ENCODE data around the gene AKR1C2.
"Not testable (repeated sequence)": the region's sequence is repeated elsewhere in the genome, so short reads cannot be mapped to it uniquely, and the experiment has no call there.

AKR1C2 gene

DNA sequence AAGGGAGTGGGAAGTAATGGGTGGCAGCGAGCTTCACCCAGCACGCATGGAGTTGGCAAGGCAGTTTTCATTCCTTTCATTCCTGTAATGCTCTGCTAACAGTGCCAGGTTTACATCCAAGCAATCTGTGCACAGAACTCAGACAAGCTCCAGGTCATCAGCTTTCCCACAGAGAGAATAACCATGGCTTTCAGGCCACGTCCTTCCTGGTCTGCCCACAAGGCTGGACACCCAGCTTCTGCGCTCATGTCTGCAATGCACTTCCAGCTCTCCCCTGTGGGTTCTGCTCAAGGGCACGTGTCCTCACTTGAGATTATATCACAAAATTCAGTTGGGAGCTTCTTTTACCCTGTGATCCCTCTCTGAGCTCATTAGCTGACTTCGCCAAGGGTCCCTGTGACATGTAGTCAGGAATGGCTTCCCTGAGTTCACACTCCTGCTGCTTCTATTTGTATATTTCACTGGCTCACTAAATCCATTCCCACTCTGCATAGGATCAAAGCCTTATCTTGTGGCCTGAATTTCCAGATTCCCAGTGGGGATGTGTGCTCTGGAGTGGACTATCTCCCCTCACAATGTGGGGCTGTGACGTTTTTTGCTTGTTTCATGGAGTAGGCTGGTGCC, 18.6 kb downstream of the AKR1C2 start:
- no peak for DNase-seq

DNA sequence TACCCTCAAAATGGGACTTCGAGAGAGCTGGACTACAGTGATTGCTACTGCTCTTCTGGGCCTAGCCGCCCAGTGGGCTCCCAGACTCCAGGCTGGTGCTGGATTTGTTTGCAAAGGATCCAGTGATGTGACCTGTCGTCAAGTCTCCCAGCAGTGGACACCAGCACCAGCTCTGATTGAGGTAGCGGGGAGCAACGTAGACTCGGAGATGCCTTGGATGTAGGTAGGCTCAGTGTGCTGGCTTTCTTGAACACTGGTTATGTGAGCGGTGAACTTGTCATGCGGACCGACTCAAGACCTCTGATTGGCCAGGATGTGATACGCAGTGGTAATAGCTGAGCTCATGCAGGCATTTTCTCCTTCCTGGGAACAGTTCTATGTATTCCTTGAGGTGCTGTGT, 19.4 kb downstream of the AKR1C2 start:
- DNase-seq: no peak

DNA sequence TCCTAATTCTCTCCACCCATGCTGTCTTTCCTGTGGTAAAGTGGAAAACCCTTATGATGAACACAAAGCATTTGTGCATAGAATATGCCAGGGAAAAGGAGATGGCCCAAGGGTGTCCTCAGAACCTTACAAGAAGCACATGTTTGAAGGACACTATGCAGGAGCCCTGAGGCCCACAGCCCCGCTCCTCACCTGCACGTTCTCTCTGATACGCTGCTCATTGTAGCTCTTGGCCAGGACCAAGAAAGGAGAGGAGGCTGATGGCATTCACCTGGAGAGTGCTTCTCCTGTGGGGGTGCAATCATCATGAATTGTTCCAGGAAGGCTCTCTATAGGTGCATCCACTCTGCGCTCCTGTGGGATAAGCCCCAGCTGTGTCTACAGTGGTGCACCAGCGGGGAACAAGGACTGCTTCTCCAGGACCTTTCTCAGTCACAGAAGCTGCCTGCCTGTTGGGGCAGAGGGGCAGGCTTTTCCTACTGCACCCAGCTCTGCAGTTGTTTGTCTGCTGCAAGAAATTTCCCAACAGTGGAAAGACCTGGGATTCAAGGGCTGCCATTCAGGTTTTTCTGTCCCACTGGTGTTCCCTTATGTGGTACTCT, 19.9 kb downstream of the AKR1C2 start:
- no peak for DNase-seq

DNA sequence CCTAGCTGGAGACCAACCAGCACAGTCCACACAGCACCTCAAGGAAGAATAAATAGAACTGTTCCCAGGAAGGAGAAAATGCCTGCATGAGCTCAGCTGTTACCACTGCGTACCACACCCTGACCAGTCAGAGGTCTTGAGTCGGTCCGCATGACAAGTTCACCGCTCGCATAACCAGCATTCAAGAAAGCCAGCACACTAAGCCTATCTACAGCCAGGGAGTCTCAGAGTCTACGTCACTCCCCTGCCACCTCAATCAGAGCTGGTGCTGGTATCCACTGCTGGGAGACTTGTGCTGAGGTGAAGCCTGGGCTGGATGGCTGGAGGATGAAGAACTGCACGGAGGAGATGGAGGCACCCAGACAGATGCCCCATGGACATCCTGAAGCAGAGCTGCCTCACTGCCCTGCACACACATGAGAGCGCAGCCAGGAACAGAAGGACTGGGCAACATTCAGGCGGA, 20.9 kb downstream of the AKR1C2 start:
- no peak for DNase-seq

GRCh38 chr10:4981722-4982471, 21.8 kb downstream of the AKR1C2 start:
- DNase-seq: no peak

DNA sequence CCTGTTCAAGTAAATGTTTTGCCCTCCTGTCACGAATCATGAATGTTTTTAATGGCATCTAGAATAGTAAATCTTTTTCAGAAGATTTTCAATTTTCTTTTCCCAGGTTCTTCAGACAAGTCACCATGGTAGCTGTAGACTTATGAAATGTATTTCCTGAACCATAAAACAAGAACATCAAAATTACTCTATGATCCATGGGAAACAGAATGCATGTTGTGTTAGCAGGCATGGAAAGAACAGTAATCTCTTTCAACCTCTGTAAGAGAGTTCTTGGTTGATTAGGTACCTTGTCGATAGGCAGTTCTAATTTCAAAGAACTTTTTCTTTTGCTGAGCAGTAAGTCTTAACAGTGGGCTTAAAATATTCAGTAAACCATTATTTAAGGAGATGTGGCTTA, 22.9 kb downstream of the AKR1C2 start:
- no peak for DNase-seq

DNA sequence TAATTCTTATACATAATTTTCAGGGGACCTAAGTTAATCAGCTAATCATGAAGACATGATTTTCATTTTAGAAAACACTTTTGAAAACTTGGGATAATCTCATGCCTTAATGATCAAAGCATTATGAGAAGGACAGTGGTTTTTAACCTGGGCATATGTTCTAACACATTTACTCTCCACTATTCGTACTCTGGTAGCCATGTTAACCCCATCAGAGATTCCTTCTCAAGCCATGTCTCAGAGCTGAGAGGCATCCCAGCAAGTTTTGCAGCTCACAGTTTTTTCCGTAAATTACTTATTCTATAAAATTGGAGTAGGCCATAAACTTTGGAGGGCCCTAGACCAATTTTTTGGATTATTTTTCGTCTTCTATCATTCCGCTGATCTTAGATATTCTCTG, 24.8 kb downstream of the AKR1C2 start:
- no peak for DNase-seq

GRCh38 chr10:4977025-4977424, 26.6 kb downstream of the AKR1C2 start:
- DNase-seq: no peak

GRCh38 chr10:4974400-4974799, 29.3 kb downstream of the AKR1C2 start:
- DNase-seq: not testable (repeated sequence)

DNA sequence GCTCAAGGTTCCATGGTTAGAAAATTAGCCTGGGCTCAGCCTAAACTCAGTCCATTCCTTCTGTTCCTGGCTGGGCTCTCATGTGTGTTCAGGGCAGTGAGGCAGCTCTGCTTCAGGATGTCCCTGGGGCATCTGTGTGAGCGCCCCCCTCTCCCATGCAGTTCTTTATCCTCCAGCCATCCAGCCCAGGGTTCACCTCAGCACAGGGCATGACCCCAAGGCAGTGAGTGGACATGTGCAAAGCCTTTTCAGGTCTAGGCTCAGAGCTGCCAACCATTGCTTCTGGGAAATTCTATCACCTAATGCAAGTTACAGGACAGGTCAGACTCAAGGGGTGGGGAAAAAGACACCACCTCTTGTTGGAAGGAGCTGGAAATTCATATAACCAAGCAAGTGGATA, 30.4 kb downstream of the AKR1C2 start:
- DNase-seq: not testable (repeated sequence)

GRCh38 chr10:4972369-4973142, 31.1 kb downstream of the AKR1C2 start:
- not testable (repeated sequence) for DNase-seq

DNA sequence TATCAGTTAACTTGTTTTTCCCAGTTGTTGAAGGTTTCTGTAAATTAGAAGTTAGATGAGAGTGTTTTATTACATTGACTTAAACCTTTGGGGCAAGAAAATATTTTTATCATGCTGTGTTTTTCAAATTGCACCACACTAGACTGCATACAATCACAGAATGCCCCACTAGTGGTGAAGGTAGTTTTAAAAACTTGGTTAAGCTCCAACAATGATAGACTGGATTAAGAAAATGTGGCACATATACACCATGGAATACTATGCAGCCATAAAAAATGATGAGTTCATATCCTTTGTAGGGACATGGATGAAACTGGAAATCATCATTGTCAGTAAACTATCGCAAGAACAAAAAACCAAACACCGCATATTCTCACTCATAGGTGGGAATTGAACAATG, 33.3 kb downstream of the AKR1C2 start:
- DNase-seq: not testable (repeated sequence)

DNA sequence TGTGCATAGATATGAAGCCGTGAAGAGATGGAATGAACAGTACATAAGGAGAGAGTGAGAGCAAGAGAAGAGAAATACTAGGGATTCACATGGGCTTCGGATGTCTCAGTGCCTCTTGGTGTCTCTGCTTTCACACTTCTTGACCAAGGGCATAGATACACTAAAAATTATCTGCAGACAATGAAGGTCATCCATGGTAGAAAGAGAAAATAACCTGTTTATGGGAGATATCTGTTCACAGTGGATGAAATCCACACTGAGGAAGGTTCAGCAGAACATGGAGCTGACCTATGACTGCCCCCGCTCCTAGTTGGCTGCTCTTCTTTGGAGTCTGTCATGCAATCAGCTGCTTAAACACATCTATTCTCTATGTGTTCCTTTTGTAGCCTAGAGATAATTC, 34.4 kb downstream of the AKR1C2 start:
- DNase-seq: not testable (repeated sequence)

- not testable (repeated sequence) for DNase-seq
Observed at GRCh38 chr10:4967189-4967588, 36.5 kb downstream of the AKR1C2 start.

- DNase-seq: not testable (repeated sequence)
Observed at GRCh38 chr10:4965763-4966162, 37.9 kb downstream of the AKR1C2 start.

- DNase-seq: not testable (repeated sequence)
Observed at GRCh38 chr10:4963815-4964154, 39.9 kb downstream of the AKR1C2 start.

DNA sequence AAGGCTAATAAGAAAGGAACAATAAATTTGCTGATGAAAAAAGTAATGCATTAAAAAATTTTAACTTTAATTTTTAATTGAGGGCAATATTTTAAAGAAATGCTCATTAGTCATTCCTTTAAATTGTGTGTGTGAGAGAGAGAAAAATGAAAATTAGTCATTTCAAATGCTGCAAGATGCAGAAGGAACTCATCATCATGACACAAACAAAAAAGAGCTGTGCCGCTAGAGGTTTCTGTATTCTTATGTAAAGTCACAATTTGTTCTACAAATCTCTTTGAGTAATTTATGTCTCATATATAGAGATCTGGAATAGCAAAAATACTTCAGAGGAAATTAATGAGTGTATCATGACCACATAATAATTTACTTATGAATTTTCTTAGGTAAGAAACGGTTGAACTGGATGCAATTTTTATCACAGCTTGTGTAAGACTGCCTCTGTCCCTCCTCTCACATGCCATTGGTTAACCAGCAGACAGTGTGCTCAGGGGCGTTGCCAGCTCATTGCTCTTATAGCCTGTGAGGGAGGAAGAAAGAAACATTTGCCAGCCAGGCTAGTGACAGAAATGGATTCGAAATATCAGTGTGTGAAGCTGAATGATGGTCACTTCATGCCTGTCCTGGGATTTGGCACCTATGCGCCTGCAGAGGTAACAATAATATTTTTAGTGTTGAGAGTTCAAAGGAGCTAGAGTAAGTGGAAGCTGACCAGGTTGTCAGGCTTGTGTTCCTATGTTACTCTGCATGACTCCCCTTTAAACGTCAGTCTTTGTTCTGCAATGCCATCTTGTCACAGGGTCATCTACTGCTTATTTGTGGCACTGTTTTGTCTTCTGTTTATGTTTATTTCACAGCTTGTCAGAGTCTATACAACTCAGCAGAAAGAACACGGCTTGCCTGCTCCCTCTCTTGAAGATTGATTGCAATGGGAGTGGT, 40.5 kb downstream of the AKR1C2 start, which contains the start of gene AKR1C1:
Gene AKR1C1, plus strand, starts transcription at position 540 of the 939 bp plus-strand sequence. Its CDS starts 30 bp downstream, at position 570.
- not testable (repeated sequence) for DNase-seq

GRCh38 chr10:4962308-4962707, 41.3 kb downstream of the AKR1C2 start:
- not testable (repeated sequence) for DNase-seq

DNA sequence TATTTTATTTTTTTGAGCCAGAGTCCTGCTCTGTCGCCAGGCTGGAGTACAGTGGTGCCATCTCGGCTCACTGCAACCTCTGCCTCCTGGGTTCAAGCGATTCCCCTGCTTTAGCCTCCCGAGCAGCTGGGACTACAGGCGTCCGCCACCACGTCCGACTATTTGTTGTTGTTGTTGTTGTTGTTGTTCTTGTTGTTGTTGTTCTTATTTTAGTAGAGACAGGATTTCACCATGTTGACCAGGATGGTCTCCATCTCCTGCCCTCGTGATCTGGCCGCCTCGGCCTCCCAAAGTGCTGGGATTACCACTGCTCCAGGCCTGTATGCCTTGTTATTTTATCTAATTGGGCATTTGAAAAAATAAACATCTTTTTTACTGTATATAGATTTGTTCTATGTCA, 42.1 kb downstream of the AKR1C2 start:
- DNase-seq: not testable (repeated sequence)

DNA sequence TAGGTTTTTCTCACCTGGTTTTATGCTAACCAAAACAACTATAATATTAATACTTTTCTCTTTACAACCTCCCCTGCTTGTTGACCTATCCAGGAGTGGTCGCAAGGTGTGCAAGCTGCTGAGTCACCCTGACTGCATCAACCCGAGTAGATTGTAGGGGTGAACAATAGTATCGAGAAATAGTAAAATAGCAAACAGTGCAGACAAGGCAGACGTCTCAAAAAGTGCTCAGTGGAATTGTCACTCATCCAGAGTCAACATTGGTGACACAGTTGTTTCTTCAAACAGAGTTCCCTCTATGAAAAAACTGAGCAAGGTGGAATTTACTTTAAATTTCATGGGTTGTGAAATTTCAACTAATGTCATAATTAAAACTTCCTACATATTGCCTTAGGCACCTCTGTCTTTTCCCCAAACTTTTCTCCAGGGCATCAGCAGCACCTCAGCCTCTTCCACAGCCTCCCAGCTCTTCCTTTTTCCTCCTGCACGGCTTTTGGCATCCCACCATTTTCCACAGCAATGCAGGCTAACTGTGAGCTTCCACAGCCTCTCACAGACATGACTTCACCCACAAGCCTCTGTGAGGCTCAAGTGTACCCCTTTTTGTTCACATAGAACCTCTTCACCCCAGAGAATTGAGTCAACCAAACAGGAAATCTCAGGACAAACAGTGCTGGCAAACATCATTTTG, 46.6 kb downstream of the AKR1C2 start:
- not testable (repeated sequence) for DNase-seq

DNA sequence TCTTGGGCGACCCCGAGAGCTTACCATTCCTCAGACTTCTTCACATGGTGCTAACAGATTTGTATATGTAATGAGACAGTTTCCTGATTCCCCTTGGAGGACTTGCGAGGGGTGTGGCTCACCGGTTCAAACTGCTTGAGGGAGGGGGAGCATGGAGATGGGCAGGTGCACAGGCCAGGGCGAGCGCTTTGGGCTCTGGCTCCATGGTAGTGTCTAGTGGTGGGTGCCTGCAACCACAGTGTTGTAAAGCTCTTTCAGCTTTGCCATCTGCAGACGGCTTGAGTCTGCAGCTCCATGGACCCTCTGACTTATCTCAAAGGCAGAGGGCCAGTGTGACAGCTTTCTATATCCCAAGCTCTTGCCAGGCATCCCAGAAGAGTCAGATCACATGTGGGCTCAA, 47.6 kb downstream of the AKR1C2 start:
- not testable (repeated sequence) for DNase-seq

All from CD4-positive, alpha-beta T cell treated with Interleukin-4 for 4 hours (primary cell).